PC-3 (cell line): Measurements from ENCODE around the gene ARMC7. TPM values are rescaled to one million over a fixed set of nuclear protein-coding genes. Genes with fewer than 3 reads are reported as not detected.

ENCODE experiments used
- ATAC-seq: fragments of 200-7000 bp; cut with Tn5 transposase; 2 replicates; pipeline ENCODE4 v1.9.1; 2020; ENCODE audit warnings: mild to moderate bottlenecking, moderate library complexity
- BruUV-seq: library from RNA; stranded (reverse); fragments of 400-500 nt; replicated peaks from 2 replicates; lab custom pipeline; 2021; lab: Mats Ljungman, UMichigan
- CTCF ChIA-PET: fragments of 300-600 bp; sonication (Branson Sonifier 250); formaldehyde crosslinking; loops from one replicate; lab custom pipeline; 2022; ENCODE audit warnings: antibody characterized with exemption; lab: Charles Lee
- POLR2A ChIA-PET: fragments of 300-600 bp; sonication (Branson Sonifier 250); formaldehyde crosslinking; loops from one replicate; lab custom pipeline; 2022; ENCODE audit warnings: antibody characterized with exemption; ENCODE audit not compliant: unreplicated experiment; lab: Charles Lee
- DNase-seq: peaks from one replicate; pipeline ENCODE4 v3.0.0-alpha.2; 2015
- H2AFZ ChIP-seq: fragments of 300-600 bp; sonication (generic); 2 replicates; pipeline ENCODE4 v1.6.0; 2016; ENCODE audit warnings: antibody characterized with exemption, low read length
- H3F3A ChIP-seq: fragments of 300-600 bp; sonication (generic); one replicate; pipeline ENCODE4 v1.6.0; 2017; ENCODE audit warnings: antibody characterized with exemption, low read length, control low read depth, mild to moderate bottlenecking; ENCODE audit not compliant: unreplicated experiment
- H3K27ac ChIP-seq: fragments of 300-600 bp; sonication (generic); 2 replicates; pipeline ENCODE4 v1.5.1; 2016; ENCODE audit warnings: mild to moderate bottlenecking, low read length
- H3K27me3 ChIP-seq: fragments of 300-600 bp; sonication (generic); 2 replicates; pipeline ENCODE4 v1.6.1; 2016; ENCODE audit warnings: low read length, mixed read lengths
- H3K36me3 ChIP-seq: fragments of 300-600 bp; sonication (generic); 2 replicates; pipeline ENCODE4 v1.6.1; 2016; ENCODE audit warnings: low read depth, mixed run types, low read length, mixed read lengths
- H3K4me1 ChIP-seq: fragments of 300-600 bp; sonication (generic); 2 replicates; pipeline ENCODE4 v1.5.1; 2016; ENCODE audit warnings: low read length; ENCODE audit not compliant: insufficient read depth
- H3K4me2 ChIP-seq: fragments of 300-600 bp; sonication (generic); 2 replicates; pipeline ENCODE4 v1.6.0; 2016; ENCODE audit warnings: low read length
- H3K4me3 ChIP-seq: fragments of 300-600 bp; sonication (generic); 2 replicates; pipeline ENCODE4 v1.5.1; 2016; ENCODE audit warnings: mild to moderate bottlenecking, low read length, mixed read lengths
- H3K79me2 ChIP-seq: fragments of 300-600 bp; sonication (generic); 2 replicates; pipeline ENCODE4 v1.6.1; 2017; ENCODE audit warnings: low read length, mixed read lengths
- H3K9ac ChIP-seq: fragments of 300-600 bp; sonication (generic); 2 replicates; pipeline ENCODE4 v1.6.0; 2016; ENCODE audit warnings: mild to moderate bottlenecking, low read length
- H3K9me2 ChIP-seq: fragments of 300-600 bp; sonication (generic); replicated peaks from 2 replicates; pipeline ENCODE4 v1.6.1; 2016; ENCODE audit warnings: mixed run types, low read length, mixed read lengths
- H3K9me3 ChIP-seq: fragments of 300-600 bp; sonication (generic); 2 replicates; pipeline ENCODE4 v1.6.1; 2016; ENCODE audit warnings: low read length, mixed read lengths
- H4K20me1 ChIP-seq: fragments of 300-600 bp; sonication (generic); 2 replicates; pipeline ENCODE4 v1.6.1; 2016; ENCODE audit warnings: low read length, mixed read lengths
- EZH2 ChIP-seq: fragments of 300-600 bp; sonication (generic); IDR thresholded peaks from one replicate; pipeline ENCODE4 v1.6.1; 2017; ENCODE audit warnings: antibody characterized with exemption, mild to moderate bottlenecking, low read length; ENCODE audit not compliant: unreplicated experiment
- EZH2phosphoT487 ChIP-seq: fragments of 300-600 bp; sonication (generic); IDR thresholded peaks from 2 replicates; pipeline ENCODE4 v1.6.1; 2018; ENCODE audit warnings: mild to moderate bottlenecking, antibody characterized with exemption, low read length, borderline replicate concordance
- intact Hi-C: fragments of 100-400 bp; cut with micrococcal nuclease; formaldehyde crosslinking; loops from 2 replicates; pipeline ENCODE4 v1.9.0; 2023
- total RNA-seq: library from RNA; depleted of rRNA; stranded (reverse); fragments of >200 nt; gene quantifications from 2 replicates; pipeline ENCODE4 v1.2.3, GENCODE V29; 2014
- TF ChIP-seq, protein P1 (sequence below): fragments of 300-600 bp; sonication (generic); conservative IDR thresholded peaks from 2 replicates; pipeline ENCODE4 v1.5.1; 2017; ENCODE audit warnings: antibody characterized with exemption, low read depth, mild to moderate bottlenecking, low read length

The ARMC7 gene
- total RNA-seq, 1 experiment from 2014 or later = 17.0 TPM

DNA sequence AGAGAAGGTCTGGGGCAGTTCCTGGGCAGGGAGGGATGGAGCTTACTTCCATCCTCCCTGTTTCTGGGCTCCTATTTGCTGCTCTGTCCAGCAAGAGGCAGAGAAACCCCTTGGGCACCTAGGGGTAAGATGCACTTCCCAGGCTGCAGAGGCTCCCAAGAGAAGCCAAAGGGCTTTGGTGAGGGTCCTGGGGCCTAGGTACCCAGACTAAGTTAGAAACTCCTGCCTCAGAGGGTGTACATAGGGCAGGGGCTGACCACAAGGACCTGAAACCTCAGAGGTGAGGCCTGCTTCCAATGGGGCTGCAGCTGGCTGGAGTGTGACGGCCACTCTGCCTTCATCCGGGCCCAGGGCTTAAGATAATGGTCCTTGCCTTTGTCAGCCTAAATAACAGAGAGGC, 1.6 kb upstream of the ARMC7 start:
- BruUV-seq = no TSS peak
- Histone ChIP-seq H3K9me2 (no peaks in the 10 kb centered on the region), H3K27me3 (no peaks in the 10 kb centered on the region), H3K4me3 (no peak overlapping the region), H3K36me3 (no peaks in the 10 kb centered on the region), H3K9ac (no peak overlapping the region), H3K9me3 (no peaks in the 10 kb centered on the region), H2AFZ (no peak overlapping the region), H4K20me1 (no peaks in the 10 kb centered on the region), H3K4me1 (peaks cover 24% of the 10 kb centered on the region; the same call in 1 of the 2 replicates), H3K4me2 (no peak overlapping the region), H3F3A (no peaks in the 10 kb centered on the region), H3K27ac (no peak overlapping the region), H3K79me2 (peaks cover 30% of the 10 kb centered on the region)
- no peak for TF ChIP-seq EZH2
- TF ChIP-seq, protein P1, sequence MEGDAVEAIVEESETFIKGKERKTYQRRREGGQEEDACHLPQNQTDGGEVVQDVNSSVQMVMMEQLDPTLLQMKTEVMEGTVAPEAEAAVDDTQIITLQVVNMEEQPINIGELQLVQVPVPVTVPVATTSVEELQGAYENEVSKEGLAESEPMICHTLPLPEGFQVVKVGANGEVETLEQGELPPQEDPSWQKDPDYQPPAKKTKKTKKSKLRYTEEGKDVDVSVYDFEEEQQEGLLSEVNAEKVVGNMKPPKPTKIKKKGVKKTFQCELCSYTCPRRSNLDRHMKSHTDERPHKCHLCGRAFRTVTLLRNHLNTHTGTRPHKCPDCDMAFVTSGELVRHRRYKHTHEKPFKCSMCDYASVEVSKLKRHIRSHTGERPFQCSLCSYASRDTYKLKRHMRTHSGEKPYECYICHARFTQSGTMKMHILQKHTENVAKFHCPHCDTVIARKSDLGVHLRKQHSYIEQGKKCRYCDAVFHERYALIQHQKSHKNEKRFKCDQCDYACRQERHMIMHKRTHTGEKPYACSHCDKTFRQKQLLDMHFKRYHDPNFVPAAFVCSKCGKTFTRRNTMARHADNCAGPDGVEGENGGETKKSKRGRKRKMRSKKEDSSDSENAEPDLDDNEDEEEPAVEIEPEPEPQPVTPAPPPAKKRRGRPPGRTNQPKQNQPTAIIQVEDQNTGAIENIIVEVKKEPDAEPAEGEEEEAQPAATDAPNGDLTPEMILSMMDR = no peak
- TF ChIP-seq EZH2phosphoT487 = no peak
- ChIA-PET POLR2A (no interaction called here), CTCF (no interaction called here)
- intact Hi-C loops = no loop called here
- ATAC-seq = no peak
- DNase-seq = no peak

DNA sequence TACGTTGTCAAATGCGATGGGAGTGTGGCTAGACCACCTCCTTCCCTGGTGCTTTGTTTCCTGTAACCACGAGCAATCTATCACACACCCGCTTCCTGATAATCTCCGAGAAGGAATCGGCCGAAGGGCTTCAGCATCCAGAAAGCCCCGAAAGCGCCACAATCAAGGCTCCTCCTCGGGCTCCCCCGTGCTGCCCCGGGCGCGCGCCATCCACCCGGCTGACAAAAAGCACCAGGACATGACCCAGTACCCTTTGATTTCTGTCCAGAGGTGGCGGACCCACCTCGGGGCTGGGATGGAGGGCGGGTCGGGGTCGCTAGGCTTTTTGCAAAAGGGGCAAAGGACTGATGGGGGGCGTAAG, 743 bp upstream of the ARMC7 start:
- Histone ChIP-seq H2AFZ (peak overlapping the region; percentile 85; the same call in 1 of the 2 replicates), H3K27ac (no peak overlapping the region), H3K36me3 (no peaks in the 10 kb centered on the region), H3K79me2 (peaks cover 36% of the 10 kb centered on the region), H3K9me3 (no peaks in the 10 kb centered on the region), H4K20me1 (no peaks in the 10 kb centered on the region), H3F3A (no peaks in the 10 kb centered on the region), H3K4me3 (peak overlapping the region; percentile 97), H3K4me2 (peak overlapping the region; percentile 91), H3K9me2 (no peaks in the 10 kb centered on the region), H3K4me1 (peaks cover 29% of the 10 kb centered on the region), H3K27me3 (no peaks in the 10 kb centered on the region), H3K9ac (peak overlapping the region; percentile 74)
- ChIA-PET POLR2A (interaction anchor here (0.6 kb wide), 1 partner anchor 122 kb away, joined by 6 read pairs; the partner anchor contains the start of gene CDR2L), CTCF (interaction anchor here (0.6 to 1.0 kb wide), 3 partner anchors 39 to 92 kb away, joined by 3 to 7 read pairs (median 5); no protein-coding TSS in a partner anchor)
- ATAC-seq (no peak), DNase-seq (no peak)
- TF ChIP-seq EZH2 (no peak), EZH2phosphoT487 (no peak)
- TF ChIP-seq, protein P1 = no peak
- no TSS peak for BruUV-seq
- intact Hi-C loops = loop anchor here (1.0 kb wide), 1 partner anchor 39 kb away; no protein-coding TSS in a partner anchor
